H9 (cell line): ENCODE data around the gene NCBP3. TPM values are rescaled to one million over a fixed set of nuclear protein-coding genes. Genes with fewer than 3 reads are reported as not detected.

Source experiments
- DNase-seq: peaks from one replicate; pipeline ENCODE4 v3.0.0-alpha.2; 2017
- H2AFZ ChIP-seq: one replicate; pipeline ENCODE4 v1.6.1; 2013; ENCODE audit warnings: mild to moderate bottlenecking, low read length, control low read depth, moderate library complexity
- H2AK5ac ChIP-seq: 2 replicates; pipeline ENCODE4 v1.6.1; 2013; ENCODE audit warnings: low read length, control low read depth, mixed read lengths; ENCODE audit not compliant: insufficient read length
- H2BK120ac ChIP-seq: one replicate; pipeline ENCODE4 v1.6.1; 2013; ENCODE audit warnings: low read depth, mild to moderate bottlenecking, low read length, control low read depth, inconsistent platforms; ENCODE audit not compliant: poor library complexity, severe bottlenecking
- H2BK12ac ChIP-seq: 2 replicates; pipeline ENCODE4 v1.6.1; 2013; ENCODE audit warnings: low read length, control low read depth, mixed read lengths, low read depth; ENCODE audit not compliant: insufficient read length
- H2BK15ac ChIP-seq: 2 replicates; pipeline ENCODE4 v1.6.1; 2013; ENCODE audit warnings: low read depth, low read length, control low read depth
- H2BK20ac ChIP-seq: one replicate; pipeline ENCODE4 v1.6.1; 2013; ENCODE audit warnings: low read depth, mild to moderate bottlenecking, low read length, control low read depth, inconsistent platforms; ENCODE audit not compliant: poor library complexity, severe bottlenecking
- H2BK5ac ChIP-seq: 2 replicates; pipeline ENCODE4 v1.6.1; 2013; ENCODE audit warnings: low read length, control low read depth, mixed read lengths; ENCODE audit not compliant: insufficient read length
- H3K14ac ChIP-seq: 2 replicates; pipeline ENCODE4 v1.6.1; 2013; ENCODE audit warnings: low read length, control low read depth; ENCODE audit not compliant: insufficient read depth
- H3K18ac ChIP-seq: 2 replicates; pipeline ENCODE4 v1.6.1; 2013; ENCODE audit warnings: low read depth, mild to moderate bottlenecking, mixed read lengths, low read length, control low read depth; ENCODE audit not compliant: insufficient read length
- H3K23ac ChIP-seq: 2 replicates; pipeline ENCODE4 v1.6.1; 2013; ENCODE audit warnings: low read length, control low read depth, mixed read lengths, low read depth; ENCODE audit not compliant: insufficient read length
- H3K23me2 ChIP-seq: 2 replicates; pipeline ENCODE4 v1.6.1; 2013; ENCODE audit warnings: low read depth, mild to moderate bottlenecking, mixed read lengths, low read length, control low read depth; ENCODE audit not compliant: insufficient read length, poor library complexity, severe bottlenecking
- H3K27ac ChIP-seq: 2 replicates; pipeline ENCODE4 v1.5.1; 2013; ENCODE audit warnings: low read length, control low read depth, mixed read lengths, low read depth; ENCODE audit not compliant: insufficient read length
- H3K27me3 ChIP-seq: 2 replicates; pipeline ENCODE4 v1.6.1; 2013; ENCODE audit warnings: low read length, control low read depth, inconsistent platforms; ENCODE audit not compliant: insufficient read depth
- H3K4ac ChIP-seq: 2 replicates; pipeline ENCODE4 v1.6.1; 2013; ENCODE audit warnings: low read depth, mild to moderate bottlenecking, control low read depth, inconsistent platforms, low read length, moderate library complexity
- H3K4me1 ChIP-seq: 2 replicates; pipeline ENCODE4 v1.6.1; 2013; ENCODE audit warnings: low read length, control low read depth, inconsistent platforms; ENCODE audit not compliant: insufficient read depth
- H3K4me2 ChIP-seq: 2 replicates; pipeline ENCODE4 v1.6.1; 2013; ENCODE audit warnings: low read length, control low read depth, mixed read lengths; ENCODE audit not compliant: insufficient read length, insufficient read depth
- H3K56ac ChIP-seq: 2 replicates; pipeline ENCODE4 v1.6.1; 2013; ENCODE audit warnings: low read depth, mild to moderate bottlenecking, mixed read lengths, low read length, control low read depth; ENCODE audit not compliant: insufficient read length
- H3K79me1 ChIP-seq: 2 replicates; pipeline ENCODE4 v1.6.1; 2013; ENCODE audit warnings: low read depth, mild to moderate bottlenecking, moderate library complexity, low read length, control low read depth, inconsistent platforms; ENCODE audit not compliant: insufficient read depth, poor library complexity, severe bottlenecking
- H3K79me2 ChIP-seq: 2 replicates; pipeline ENCODE4 v1.6.1; 2013; ENCODE audit warnings: low read length, control low read depth, inconsistent platforms; ENCODE audit not compliant: insufficient read depth
- H3K9ac ChIP-seq: 2 replicates; pipeline ENCODE4 v1.6.1; 2013; ENCODE audit warnings: low read length, control low read depth, mixed read lengths; ENCODE audit not compliant: insufficient read length; ENCODE audit errors: extremely low read depth
- H3K9me3 ChIP-seq: one replicate; pipeline ENCODE4 v1.6.1; 2013; ENCODE audit warnings: low read depth, low read length, inconsistent platforms; ENCODE audit not compliant: control insufficient read depth
- H3T11ph ChIP-seq: one replicate; pipeline ENCODE4 v1.6.1; 2013; ENCODE audit warnings: mild to moderate bottlenecking, low read length, control low read depth, inconsistent platforms
- H4K20me1 ChIP-seq: one replicate; pipeline ENCODE4 v1.6.1; 2013; ENCODE audit not compliant: control insufficient read depth, insufficient read length, insufficient read depth
- H4K5ac ChIP-seq: 2 replicates; pipeline ENCODE4 v1.6.1; 2013; ENCODE audit warnings: low read depth, mild to moderate bottlenecking, mixed read lengths, low read length, control low read depth; ENCODE audit not compliant: insufficient read length
- H4K8ac ChIP-seq: replicated peaks from 2 replicates; pipeline ENCODE4 v1.6.1; 2013; ENCODE audit warnings: low read length, control low read depth, mixed read lengths, low read depth; ENCODE audit not compliant: insufficient read length
- H4K91ac ChIP-seq: 2 replicates; pipeline ENCODE4 v1.6.1; 2013; ENCODE audit warnings: low read depth, mild to moderate bottlenecking, moderate library complexity, mixed read lengths, low read length, control low read depth; ENCODE audit not compliant: insufficient read length
- H3K27ac Mint-ChIP-seq, 3 experiments: 2 replicates in 2 of 3; 3 replicates in 1 of 3; pipeline ENCODE4 v1.8.0; 2020 to 2021; ENCODE audit warnings: mixed read lengths in 3 of 3, mild to moderate bottlenecking in 1 of 3, moderate library complexity in 1 of 3
- H3K27me3 Mint-ChIP-seq: 2 replicates; pipeline ENCODE4 v1.8.0; 2021; ENCODE audit warnings: low read depth, mild to moderate bottlenecking, moderate library complexity, mixed read lengths
- H3K36me3 Mint-ChIP-seq, 3 experiments: 2 replicates in 2 of 3; 3 replicates in 1 of 3; pipeline ENCODE4 v1.8.0; 2020 to 2021; ENCODE audit warnings: low read depth in 3 of 3, mixed read lengths in 3 of 3; ENCODE audit not compliant: insufficient read depth in 1 of 3
- H3K4me1 Mint-ChIP-seq, 2 experiments: 2 replicates each; pipeline ENCODE4 v1.8.0; 2020; ENCODE audit warnings: mixed read lengths in 2 of 2
- H3K4me3 Mint-ChIP-seq, 2 experiments: 2 replicates in 1 of 2; 3 replicates in 1 of 2; pipeline ENCODE4 v1.8.0; 2020 to 2021; ENCODE audit warnings: mild to moderate bottlenecking in 2 of 2, mixed read lengths in 2 of 2, moderate library complexity in 1 of 2
- H3K9me3 Mint-ChIP-seq, 2 experiments: 2 replicates in 1 of 2; 3 replicates in 1 of 2; pipeline ENCODE4 v1.8.0; 2020; ENCODE audit warnings: mild to moderate bottlenecking in 2 of 2, mixed read lengths in 2 of 2, moderate library complexity in 1 of 2
- CTCF ChIP-seq: fragments of 200-600 bp; sonication (generic); conservative IDR thresholded peaks from 3 replicates; pipeline ENCODE4 v1.8.0; 2021; ENCODE audit warnings: antibody characterized with exemption, mild to moderate bottlenecking
- WGBS: extraction: QIAGEN DNeasy Blood & Tissue Kit; methylation state at CpG from one replicate; pipeline ENCODE4 v1.1.7; 2013; ENCODE audit warnings: missing lambda C conversion rate, low lambda C conversion rate, mixed read lengths; ENCODE audit not compliant: insufficient read length; ENCODE audit errors: extremely low coverage; 5-methylcytosine and 5-hydroxymethylcytosine counted together
- total RNA-seq: library from RNA; stranded (reverse); gene quantifications from 2 replicates; pipeline ENCODE4 v1.2.1, GENCODE V29; 2021

NCBP3 gene
- total RNA-seq, 1 experiment from 2014 or later: 45.7 TPM

- no peak overlapping the region for H3K23ac ChIP-seq
- no peaks in the 10 kb centered on the region for H3K27me3 ChIP-seq
- no peak overlapping the region for H2BK120ac ChIP-seq
- no peak overlapping the region for H3T11ph ChIP-seq
- H3K9ac ChIP-seq: no peak overlapping the region
- no peaks in the 10 kb centered on the region for H3K79me1 ChIP-seq
- H3K9me3 ChIP-seq: no peaks in the 10 kb centered on the region
- H2AK5ac ChIP-seq: no peak overlapping the region
- H2BK20ac ChIP-seq: no peak overlapping the region
- no peaks in the 10 kb centered on the region for H3K9me3 Mint-ChIP-seq
- no peak overlapping the region for H2BK15ac ChIP-seq
- no peak overlapping the region for H2AFZ ChIP-seq
- no peak overlapping the region for H4K8ac ChIP-seq
- H2BK5ac ChIP-seq: no peak overlapping the region
- no peaks in the 10 kb centered on the region for H3K79me2 ChIP-seq
- no CpG with 5 or more reads among the region's 10 CpGs for WGBS
- no peaks in the 10 kb centered on the region for H3K27me3 Mint-ChIP-seq
- no peak overlapping the region for H2BK12ac ChIP-seq
- DNase-seq: no peak
- H3K4ac ChIP-seq: no peak overlapping the region
- H3K36me3 Mint-ChIP-seq: peaks cover 4 to 25% (median 24%) of the 10 kb centered on the region in 3 experiments; a peak in 6 of 7 replicates
- H3K27ac Mint-ChIP-seq: no peak overlapping the region
- no peaks in the 10 kb centered on the region for H3K4me1 ChIP-seq
- no peak overlapping the region for H4K91ac ChIP-seq
- no peaks in the 10 kb centered on the region for H4K20me1 ChIP-seq
- H4K5ac ChIP-seq: no peak overlapping the region
- H3K18ac ChIP-seq: no peak overlapping the region
- no peaks in the 10 kb centered on the region for H3K23me2 ChIP-seq
- H3K27ac ChIP-seq: no peak overlapping the region
- H3K4me2 ChIP-seq: no peak overlapping the region
- H3K56ac ChIP-seq: no peak overlapping the region
- H3K4me3 Mint-ChIP-seq: no peak overlapping the region; a peak in 1 of 5 replicates
- no peak overlapping the region for H3K14ac ChIP-seq
- H3K4me1 Mint-ChIP-seq: peaks cover 2% of the 10 kb centered on the region in 2 experiments; a peak in 2 of 4 replicates
- no peak for TF ChIP-seq CTCF
Measured at GRCh38 chr17:3873862-3874261, 27.8 kb upstream of the NCBP3 start.
